Heart right ventricle (tissue), 16 donors: Measurements from ENCODE around the gene BABAM2. TPM values are rescaled to one million over a fixed set of nuclear protein-coding genes. Genes with fewer than 3 reads are reported as not detected.

Source experiments
- ATAC-seq, 8 donors: fragments of 200-7000 bp; cut with Tn5 transposase; one replicate each; pipeline ENCODE4 v1.9.1; 2020; ENCODE audit warnings: mild to moderate bottlenecking in 8 of 8, moderate library complexity in 8 of 8, moderate number of reproducible peaks in 1 of 8
- DNase-seq, 2 donors: peaks; one replicate each; pipeline ENCODE4 v3.0.0-alpha.2; 2020
- H3K27ac ChIP-seq, 10 donors: fragments of 200-600 bp; sonication (generic) in 2 of 10; one replicate each; pipeline versions ENCODE4 v1.5.0 to v1.8.0; 2020 to 2022; ENCODE audit warnings: mild to moderate bottlenecking in 3 of 10
- H3K27me3 ChIP-seq, 7 donors: fragments of 200-600 bp; one replicate each; pipeline ENCODE4 v1.8.0; 2021 to 2022; ENCODE audit warnings: mild to moderate bottlenecking in 2 of 7
- H3K36me3 ChIP-seq, 9 donors: fragments of 200-600 bp; sonication (generic) in 1 of 9; one replicate each; pipeline versions ENCODE4 v1.5.0 to v1.8.0; 2020 to 2022; ENCODE audit warnings: mild to moderate bottlenecking in 2 of 9
- H3K4me1 ChIP-seq, 9 donors: fragments of 200-600 bp; sonication (generic) in 1 of 9; one replicate each; pipeline versions ENCODE4 v1.5.0 to v1.8.0; 2020 to 2022; ENCODE audit warnings: mild to moderate bottlenecking in 4 of 9
- H3K4me3 ChIP-seq, 10 donors: fragments of 200-600 bp; sonication (generic) in 2 of 10; one replicate each; pipeline versions ENCODE4 v1.5.0 to v1.8.0; 2020 to 2022; ENCODE audit warnings: mild to moderate bottlenecking in 7 of 10, moderate library complexity in 2 of 10
- H3K9me3 ChIP-seq, 11 donors: fragments of 200-600 bp in 10 of 11; sonication (generic) in 2 of 11; one replicate each; pipeline versions ENCODE4 v1.5.0 to v1.8.0; 2013 to 2022; ENCODE audit warnings: mild to moderate bottlenecking in 2 of 11, control low read depth in 1 of 11, moderate library complexity in 1 of 11
- CTCF ChIP-seq, 9 donors: fragments of 200-600 bp; sonication (generic) in 2 of 9; IDR thresholded peaks; one replicate each; pipeline versions ENCODE4 v1.5.0 to v1.8.0; 2021 to 2022; ENCODE audit warnings: antibody characterized with exemption in 9 of 9, mild to moderate bottlenecking in 5 of 9, moderate library complexity in 1 of 9
- WGBS, 2 donors: extraction: QIAGEN DNeasy Blood & Tissue Kit; methylation state at CpG; one replicate each; pipeline ENCODE4 v1.1.7; 2013; ENCODE audit warnings: inconsistent platforms in 1 of 2; 5-methylcytosine and 5-hydroxymethylcytosine counted together
- intact Hi-C, 10 donors: fragments of 100-400 bp; cut with DNase I; formaldehyde crosslinking; loops; one replicate each; pipeline versions ENCODE4 v1.11.1 to v1.14.2; 2022
- polyA plus RNA-seq, 2 donors: library from polyadenylated mRNA; stranded (reverse); fragments of 200-250 nt; gene quantifications; one replicate each; pipeline ENCODE4 v1.2.3, GENCODE V29; 2013
- total RNA-seq, 10 donors: library from RNA; stranded (reverse); fragmentation: NEBNext Ultra II Directional in 3 of 10; extraction: Animal tissue kit (Norgen Biotek cat#: 25700) in 3 of 10; gene quantifications; one replicate each; pipeline versions ENCODE4 v1.2.1 to v1.2.4, GENCODE V29; 2021 to 2023
- donor health status: Arrhythmogenic right ventricular cardiomyopathy.
- donor health status: ischemic (EF 13 %, LVEDD 7.1; RV severe dilation, severe dysfunction).
- donor health status: healthy with polysubstance abuse.
- donor health status: DM: no; HTN: yes; CAD: no.
- donor health status: DM: no; HTN: no; CAD: no.
- donor health status: ischemic (EF 25% LVEDD 6.9; RV normal size, moderate dysfunction).
- donor health status: ischemic (EF 25% LVEDD 5.7; RV mildly dilated, moderate dysfunction).
- donor health status: healthy.
- donor health status: DM: yes; HTN: yes; CAD: no.
- donor health status: Ischemic cardiomyopathy.
- donor health status: ischemic (EF 35%, LVEDD 5.7; RV mildly dilated, moderate dysfunction).
- donor health status: nonischemic (EF 11% LVEDD 7.7; RV severe dilation, severe dysfunction).
- donor health status: DM: yes; HTN: yes; CAD: no.
- donor health status: PGD.
- donor health status: ischemic (EF 29% LVEDD 5.4; RV normal size, mild dysfunction).
- donor health status: nonischemic (EF 23%, LVEDD 6.1; RV moderate dilation, normal function).

The BABAM2 gene
- total and polyA plus RNA-seq, 12 donors = 13.3 to 83.4 (median 65.9) TPM

GRCh38 chr2:28153851-28154250, 263.3 kb downstream of the BABAM2 start:
- intact Hi-C loops = no loop called here
- Histone ChIP-seq H3K4me3 (no peak overlapping the region), H3K36me3 (no peaks in the 10 kb centered on the region), H3K4me1 (peaks cover 0 to 7% (median 0%) of the 10 kb centered on the region in 9 donors), H3K27me3 (no peaks in the 10 kb centered on the region), H3K27ac (no peak overlapping the region), H3K9me3 (peaks cover 0 to 21% (median 11%) of the 10 kb centered on the region in 11 donors)
- ATAC-seq = no peak
- WGBS, 2 donors = 90 to 93% methylated on average over 3 of the region's 3 CpGs
- DNase-seq = no peak
- TF ChIP-seq CTCF (IDR thresholded peaks at IDR 0.05) = no peak

GRCh38 chr2:28155086-28155485, 264.6 kb downstream of the BABAM2 start:
- WGBS, 2 donors = 98% methylated on average over 4 of the region's 4 CpGs
- H3K36me3 ChIP-seq = no peaks in the 10 kb centered on the region
- intact Hi-C loops = no loop called here
- no peak overlapping the region for H3K4me3 ChIP-seq
- ATAC-seq (no peak), DNase-seq (no peak)
- H3K9me3 ChIP-seq = peaks cover 0 to 21% (median 11%) of the 10 kb centered on the region in 11 donors
- H3K4me1 ChIP-seq = peaks cover 0 to 7% (median 0%) of the 10 kb centered on the region in 9 donors
- H3K27me3 ChIP-seq = no peaks in the 10 kb centered on the region
- H3K27ac ChIP-seq = no peak overlapping the region
- TF ChIP-seq CTCF (IDR thresholded peaks at IDR 0.05) = no peak

- 54 to 56% methylated on average over 1 of the region's 1 CpG for WGBS, 2 donors
- ATAC-seq (no peak), DNase-seq (no peak)
- Histone ChIP-seq H3K4me1 (peaks cover 0 to 6% (median 0%) of the 10 kb centered on the region in 9 donors), H3K9me3 (peaks cover 0 to 21% (median 11%) of the 10 kb centered on the region in 11 donors), H3K27ac (no peak overlapping the region), H3K36me3 (no peaks in the 10 kb centered on the region), H3K4me3 (no peak overlapping the region), H3K27me3 (no peaks in the 10 kb centered on the region)
- intact Hi-C loops = no loop called here
- peak in 8 of 9 donors; percentile 6 to 52 (median 38) for TF ChIP-seq CTCF (IDR thresholded peaks at IDR 0.05)
These were observed 265.1 kb downstream of the BABAM2 start for GRCh38 chr2:28155627-28156026.

GRCh38 chr2:28158791-28159190, 268.3 kb downstream of the BABAM2 start:
- intact Hi-C loops = no loop called here
- Histone ChIP-seq H3K27me3 (no peaks in the 10 kb centered on the region), H3K4me1 (peaks cover 6 to 33% (median 25%) of the 10 kb centered on the region in 9 donors), H3K9me3 (peaks cover 0 to 21% (median 11%) of the 10 kb centered on the region in 11 donors), H3K4me3 (no peak overlapping the region), H3K27ac (no peak overlapping the region), H3K36me3 (no peaks in the 10 kb centered on the region)
- no peak for TF ChIP-seq CTCF (IDR thresholded peaks at IDR 0.05)
- DNase-seq (no peak), ATAC-seq (no peak)
- WGBS, 2 donors = 93 to 98% methylated on average over 2 of the region's 2 CpGs
